GM21526 (cell line): ENCODE results near the gene SLC7A5.
"Not testable (repeated sequence)": the region's sequence is repeated elsewhere in the genome, so short reads cannot be mapped to it uniquely, and the experiment has no call there.

Experiments used
- ATAC-seq: cut with Tn5 transposase; IDR thresholded peaks from one replicate; pipeline ENCODE4 v1.9.1; 2021; ENCODE audit warnings: moderate library complexity; ENCODE audit not compliant: unreplicated experiment, low FRiP score

SLC7A5 gene

GRCh38 chr16:87889762-87890161, 20.5 kb upstream of the SLC7A5 start:
- ATAC-seq: not testable (repeated sequence)

DNA sequence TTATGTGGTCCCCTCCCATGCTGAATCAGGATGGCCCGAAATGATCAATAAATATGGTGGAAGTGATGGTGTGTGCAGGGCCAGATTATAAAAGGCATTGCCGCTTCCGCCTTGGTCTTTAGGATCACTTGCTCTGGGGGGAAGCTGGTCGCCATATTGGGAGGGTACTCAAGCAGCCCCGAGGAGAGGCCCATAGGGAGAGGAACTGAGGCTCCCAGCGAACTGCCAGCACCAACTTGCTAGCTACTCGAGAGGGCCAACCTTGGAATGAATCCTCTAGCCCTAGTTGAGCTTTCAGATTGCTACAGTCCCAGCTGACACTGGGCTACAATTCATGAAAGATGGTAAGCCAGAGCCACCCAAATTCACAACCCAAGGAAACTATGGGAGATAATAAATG, 19.0 kb upstream of the SLC7A5 start:
- ATAC-seq: not testable (repeated sequence)

GRCh38 chr16:87887931-87888330, 18.6 kb upstream of the SLC7A5 start:
- ATAC-seq: not testable (repeated sequence)

- not testable (repeated sequence) for ATAC-seq
These were observed 16.2 kb upstream of the SLC7A5 start for GRCh38 chr16:87885371-87885967.

- ATAC-seq: no peak
These were observed 13.2 kb upstream of the SLC7A5 start for GRCh38 chr16:87882436-87883019.

GRCh38 chr16:87881324-87882200, 12.3 kb upstream of the SLC7A5 start:
- ATAC-seq: no peak

DNA sequence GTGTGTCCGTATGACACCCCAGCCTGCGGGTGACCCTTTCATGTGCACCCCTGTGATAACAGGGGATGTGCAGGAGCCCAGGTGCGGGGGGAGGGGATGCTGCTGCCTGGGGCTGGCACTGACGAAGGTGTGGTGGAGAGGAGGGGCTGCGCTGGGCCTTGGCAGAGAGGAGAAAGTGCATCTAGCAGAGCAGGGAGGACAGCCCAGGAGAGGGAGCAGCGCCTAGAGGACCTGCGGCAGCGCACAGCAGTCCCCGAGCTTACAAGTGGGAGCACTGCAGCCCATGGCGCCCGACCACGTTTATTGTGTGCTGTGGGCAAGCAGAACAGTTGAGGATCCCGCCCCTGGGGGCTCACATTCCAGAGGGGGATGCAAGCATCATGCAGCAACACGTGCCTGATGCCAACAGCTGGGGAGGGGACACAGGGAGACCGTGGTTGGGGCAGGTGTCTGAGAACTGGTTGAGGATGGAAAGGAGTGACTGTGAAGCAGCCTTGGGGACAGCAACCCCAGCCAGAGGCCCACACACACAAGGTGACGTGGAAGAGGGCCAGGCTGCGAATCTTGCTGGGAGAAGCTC, 10.9 kb upstream of the SLC7A5 start:
- ATAC-seq: no peak

- not testable (repeated sequence) for ATAC-seq
These were observed 10.2 kb upstream of the SLC7A5 start for GRCh38 chr16:87879411-87880013.

DNA sequence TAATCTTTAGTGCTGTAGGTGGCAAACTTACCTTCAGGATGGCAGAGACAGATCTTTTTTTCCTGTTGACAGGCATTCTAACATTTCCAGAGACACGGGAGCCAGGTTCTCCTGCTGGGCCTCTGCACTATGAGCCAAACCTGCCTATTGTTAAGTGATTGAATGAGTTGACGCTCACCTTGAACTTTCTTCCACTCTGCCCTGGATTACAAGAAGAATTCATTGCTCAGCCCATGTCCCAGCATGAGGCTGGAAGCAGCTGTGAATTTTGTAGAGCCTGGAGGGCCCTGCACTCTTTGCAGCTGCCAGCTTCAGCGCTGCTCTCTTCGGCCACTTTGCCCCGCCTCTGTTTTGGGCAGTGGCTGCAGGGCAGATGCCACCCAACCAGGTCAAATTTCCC, 9.4 kb upstream of the SLC7A5 start:
- no peak for ATAC-seq

DNA sequence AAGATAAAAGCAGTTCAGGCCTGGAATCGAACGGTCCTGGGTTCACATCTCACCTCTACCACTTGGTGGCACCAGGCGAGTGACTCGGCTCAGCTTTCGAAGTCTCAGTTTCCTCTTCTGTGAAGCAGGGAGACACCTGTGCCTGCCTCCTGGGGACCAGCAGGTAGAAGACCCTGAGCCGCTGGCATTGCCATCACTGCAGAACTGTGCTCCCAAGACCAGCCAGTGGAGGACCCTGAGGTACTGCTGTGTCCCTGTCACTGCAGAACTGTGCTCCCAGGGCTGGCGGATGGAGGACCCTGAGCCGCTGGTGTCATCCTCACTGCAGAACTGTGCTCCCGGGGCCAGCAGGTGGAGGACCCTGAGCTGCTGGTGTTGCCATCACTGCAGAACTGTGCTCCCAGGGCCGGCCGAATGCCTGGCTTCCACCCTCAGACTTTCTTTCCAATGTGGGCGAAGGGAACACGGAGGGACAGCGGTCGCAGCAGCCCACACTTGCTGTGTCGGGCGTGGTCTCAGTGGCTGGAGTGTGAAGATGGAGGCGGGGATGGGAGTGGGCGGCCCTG, 8.7 kb upstream of the SLC7A5 start:
- ATAC-seq: no peak

- no peak for ATAC-seq
These were observed 5.5 kb upstream of the SLC7A5 start for GRCh38 chr16:87874639-87875427.

GRCh38 chr16:87870418-87871291, 1.3 kb upstream of the SLC7A5 start:
- ATAC-seq: not testable (repeated sequence)

- not testable (repeated sequence) for ATAC-seq
These were observed 641 bp upstream of the SLC7A5 start for GRCh38 chr16:87869879-87870417.

GRCh38 chr16:87868254-87869029, 865 bp downstream of the SLC7A5 start:
- ATAC-seq: peak; percentile 20

GRCh38 chr16:87865902-87866555, 3.3 kb downstream of the SLC7A5 start:
- ATAC-seq: not testable (repeated sequence)

DNA sequence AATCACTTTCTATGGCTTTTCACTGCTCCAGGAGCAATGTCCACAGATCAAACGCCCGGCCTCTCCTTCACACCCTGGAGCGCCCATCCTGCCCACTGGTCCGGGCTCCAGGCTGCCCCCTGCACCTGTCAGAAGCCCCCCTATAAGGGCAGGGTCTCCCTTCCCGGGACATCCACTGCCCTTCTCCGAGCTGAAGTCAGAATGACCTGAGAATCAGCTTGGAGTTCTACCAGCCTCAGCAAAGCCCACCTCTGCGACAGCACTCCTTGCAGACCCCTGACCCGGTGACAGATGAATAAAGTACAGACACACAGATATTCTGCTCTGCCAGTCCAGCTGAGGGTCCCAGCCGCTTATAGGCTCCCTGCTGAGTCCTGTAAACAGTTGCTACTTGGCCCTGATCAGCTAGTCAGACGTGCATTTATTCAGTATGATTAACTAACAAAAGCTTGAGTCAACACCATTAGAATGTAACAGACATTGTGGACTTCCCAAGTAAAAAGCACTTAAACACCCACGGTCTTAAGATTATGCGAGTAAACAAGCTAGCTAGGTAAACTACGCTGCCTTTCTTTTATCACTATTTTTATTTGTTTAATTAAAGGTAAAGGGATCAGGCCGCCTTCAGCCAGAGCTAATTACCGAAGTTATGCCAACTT, 4.8 kb downstream of the SLC7A5 start:
- ATAC-seq: no peak

DNA sequence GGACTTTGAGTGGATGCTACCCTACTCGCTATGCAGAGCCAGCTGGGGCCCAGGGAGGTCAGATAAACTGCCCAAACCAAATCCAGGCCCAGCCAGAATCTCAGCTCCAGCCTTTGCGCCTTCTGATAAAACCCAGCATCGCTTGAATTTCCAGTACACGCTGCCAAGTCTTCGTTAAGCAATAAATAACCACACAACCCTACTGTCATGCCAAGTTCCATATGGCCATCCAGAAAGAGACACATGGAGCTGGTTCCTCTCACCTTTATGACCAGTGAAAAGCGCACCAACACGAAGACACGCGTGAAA, 6.0 kb downstream of the SLC7A5 start:
- ATAC-seq: not testable (repeated sequence)
